NT2/D1 (cell line): ENCODE measurements around the gene EPB41L5.

Experiments
- SUZ12 ChIP-seq: IDR thresholded peaks from 2 replicates; pipeline ENCODE4 v1.6.1; 2011; ENCODE audit not compliant: insufficient read length, insufficient read depth; ENCODE audit errors: extremely low read depth
- YY1 ChIP-seq: IDR thresholded peaks from 2 replicates; pipeline ENCODE4 v1.6.1; 2011; ENCODE audit not compliant: insufficient read length, insufficient read depth
- ZNF274 ChIP-seq: IDR thresholded peaks from 2 replicates; pipeline ENCODE4 v1.6.1; 2011; ENCODE audit warnings: mild to moderate bottlenecking, low read depth, low read length

DNA sequence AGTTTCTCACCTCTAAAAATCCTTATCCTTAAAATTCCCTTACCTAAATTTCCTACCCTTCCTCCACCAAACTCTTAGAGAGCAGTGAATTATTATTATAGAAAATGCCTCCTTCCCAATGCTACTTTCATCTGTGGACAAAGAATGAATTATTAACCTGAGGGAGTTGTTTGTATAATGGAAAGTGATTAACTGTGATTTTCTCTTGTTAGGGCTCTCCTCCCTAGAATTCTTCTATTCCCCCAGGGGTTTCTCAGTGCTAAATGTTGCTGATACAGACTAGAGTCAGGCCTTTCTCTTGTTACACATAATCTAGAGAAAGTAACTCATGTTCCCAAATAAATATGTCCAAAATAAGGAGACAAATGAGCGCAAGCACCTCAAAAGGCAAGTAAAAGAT is 23.3 kb downstream of the EPB41L5 start:
- TF ChIP-seq SUZ12: no peak
- no peak for TF ChIP-seq YY1
- TF ChIP-seq ZNF274: no peak
